IPS-20b (cell line): ENCODE results near the gene CACNG3.
"Not testable (repeated sequence)": the region's sequence is repeated elsewhere in the genome, so short reads cannot be mapped to it uniquely, and the experiment has no call there.

Experiments used
- H3K27ac ChIP-seq: one replicate; pipeline ENCODE4 v1.5.1; 2013; ENCODE audit warnings: low read length
- H3K27me3 ChIP-seq: 2 replicates; pipeline ENCODE4 v1.6.1; 2013; ENCODE audit warnings: mild to moderate bottlenecking, low read length, inconsistent platforms; ENCODE audit not compliant: insufficient read depth
- H3K36me3 ChIP-seq: 2 replicates; pipeline ENCODE4 v1.6.1; 2013; ENCODE audit warnings: low read depth, mild to moderate bottlenecking, inconsistent platforms, low read length, moderate library complexity; ENCODE audit not compliant: insufficient read depth
- H3K4me1 ChIP-seq: 2 replicates; pipeline ENCODE4 v1.6.1; 2013; ENCODE audit warnings: mild to moderate bottlenecking, control low read depth, inconsistent platforms, low read length, moderate library complexity; ENCODE audit not compliant: insufficient read depth
- H3K4me3 ChIP-seq: 2 replicates; pipeline ENCODE4 v1.5.1; 2013; ENCODE audit warnings: mild to moderate bottlenecking, low read length, inconsistent platforms
- H3K9ac ChIP-seq: 2 replicates; pipeline ENCODE4 v1.6.1; 2013; ENCODE audit warnings: low read depth, mild to moderate bottlenecking, inconsistent platforms, low read length, moderate library complexity
- H3K9me3 ChIP-seq: 2 replicates; pipeline ENCODE4 v1.6.1; 2013; ENCODE audit warnings: mild to moderate bottlenecking, low read depth, low read length, inconsistent platforms; ENCODE audit not compliant: insufficient read depth

CACNG3 gene

GRCh38 chr16:24281466-24281865 is 25.3 kb downstream of the CACNG3 start:
- H3K27ac ChIP-seq, result no peak overlapping the region
- H3K36me3 ChIP-seq, result no peaks in the 10 kb centered on the region
- no peaks in the 10 kb centered on the region for H3K4me1 ChIP-seq
- no peak overlapping the region for H3K9ac ChIP-seq
- H3K4me3 ChIP-seq, result no peak overlapping the region
- no peaks in the 10 kb centered on the region for H3K9me3 ChIP-seq
- H3K27me3 ChIP-seq, result no peaks in the 10 kb centered on the region

GRCh38 chr16:24282141-24282540 is 26.0 kb downstream of the CACNG3 start:
- Histone ChIP-seq H3K27ac (no peak overlapping the region), H3K4me1 (no peaks in the 10 kb centered on the region), H3K9ac (no peak overlapping the region), H3K4me3 (no peak overlapping the region), H3K9me3 (no peaks in the 10 kb centered on the region), H3K36me3 (no peaks in the 10 kb centered on the region), H3K27me3 (no peaks in the 10 kb centered on the region)

- H3K4me1 ChIP-seq, result no peaks in the 10 kb centered on the region
- no peak overlapping the region for H3K4me3 ChIP-seq
- H3K9ac ChIP-seq, result no peak overlapping the region
- H3K9me3 ChIP-seq, result no peaks in the 10 kb centered on the region
- no peaks in the 10 kb centered on the region for H3K36me3 ChIP-seq
- no peak overlapping the region for H3K27ac ChIP-seq
- H3K27me3 ChIP-seq, result peaks cover 4% of the 10 kb centered on the region; the same call in 1 of the 2 replicates
These were observed 30.7 kb downstream of the CACNG3 start for GRCh38 chr16:24286741-24287405.

GRCh38 chr16:24288516-24288915 is 32.4 kb downstream of the CACNG3 start:
- Histone ChIP-seq H3K9me3 (no peaks in the 10 kb centered on the region), H3K4me1 (no peaks in the 10 kb centered on the region), H3K27me3 (peaks cover 8% of the 10 kb centered on the region; the same call in 1 of the 2 replicates), H3K27ac (no peak overlapping the region), H3K9ac (no peak overlapping the region), H3K4me3 (no peak overlapping the region), H3K36me3 (no peaks in the 10 kb centered on the region)

GRCh38 chr16:24289166-24289700 is 33.1 kb downstream of the CACNG3 start:
- Histone ChIP-seq H3K27ac (no peak overlapping the region), H3K9me3 (no peaks in the 10 kb centered on the region), H3K36me3 (no peaks in the 10 kb centered on the region), H3K9ac (no peak overlapping the region), H3K27me3 (peaks cover 8% of the 10 kb centered on the region; the same call in 1 of the 2 replicates), H3K4me1 (no peaks in the 10 kb centered on the region), H3K4me3 (no peak overlapping the region)

- no peak overlapping the region for H3K27ac ChIP-seq
- H3K36me3 ChIP-seq, result no peaks in the 10 kb centered on the region
- H3K27me3 ChIP-seq, result peaks cover 8% of the 10 kb centered on the region; the same call in 1 of the 2 replicates
- H3K9me3 ChIP-seq, result no peaks in the 10 kb centered on the region
- no peaks in the 10 kb centered on the region for H3K4me1 ChIP-seq
- no peak overlapping the region for H3K9ac ChIP-seq
- no peak overlapping the region for H3K4me3 ChIP-seq
These were observed 35.8 kb downstream of the CACNG3 start for GRCh38 chr16:24291932-24292331.

GRCh38 chr16:24294131-24294530 is 38.0 kb downstream of the CACNG3 start:
- Histone ChIP-seq H3K27me3 (peaks cover 8% of the 10 kb centered on the region; the same call in 1 of the 2 replicates), H3K36me3 (no peaks in the 10 kb centered on the region), H3K4me1 (no peaks in the 10 kb centered on the region), H3K9ac (no peak overlapping the region), H3K4me3 (no peak overlapping the region), H3K9me3 (no peaks in the 10 kb centered on the region), H3K27ac (no peak overlapping the region)

- no peak overlapping the region for H3K4me3 ChIP-seq
- no peaks in the 10 kb centered on the region for H3K36me3 ChIP-seq
- H3K4me1 ChIP-seq, result no peaks in the 10 kb centered on the region
- H3K9ac ChIP-seq, result no peak overlapping the region
- H3K9me3 ChIP-seq, result no peaks in the 10 kb centered on the region
- H3K27me3 ChIP-seq, result 0 out of 2 replicates have a peak, but pooled peaks cover 3% of the 10 kb centered on the region
- H3K27ac ChIP-seq, result no peak overlapping the region
These were observed 41.2 kb downstream of the CACNG3 start for GRCh38 chr16:24297375-24297774.

- Histone ChIP-seq H3K36me3 (no peaks in the 10 kb centered on the region), H3K9me3 (no peaks in the 10 kb centered on the region), H3K4me3 (no peak overlapping the region), H3K27ac (no peak overlapping the region), H3K27me3 (no peaks in the 10 kb centered on the region), H3K9ac (no peak overlapping the region), H3K4me1 (no peaks in the 10 kb centered on the region)
These were observed 42.5 kb downstream of the CACNG3 start for GRCh38 chr16:24298548-24299167.

GRCh38 chr16:24300750-24301149 is 44.6 kb downstream of the CACNG3 start:
- not testable (repeated sequence) for H3K9ac ChIP-seq, H3K4me1 ChIP-seq, H3K27me3 ChIP-seq, H3K9me3 ChIP-seq, H3K4me3 ChIP-seq, H3K27ac ChIP-seq, H3K36me3 ChIP-seq

- H3K27me3 ChIP-seq, result no peaks in the 10 kb centered on the region
- no peaks in the 10 kb centered on the region for H3K9me3 ChIP-seq
- H3K36me3 ChIP-seq, result no peaks in the 10 kb centered on the region
- H3K4me3 ChIP-seq, result no peak overlapping the region
- no peaks in the 10 kb centered on the region for H3K4me1 ChIP-seq
- no peak overlapping the region for H3K9ac ChIP-seq
- no peak overlapping the region for H3K27ac ChIP-seq
These were observed 46.5 kb downstream of the CACNG3 start for GRCh38 chr16:24302636-24303035.

- H3K4me3 ChIP-seq, result no peak overlapping the region
- H3K4me1 ChIP-seq, result no peaks in the 10 kb centered on the region
- H3K27me3 ChIP-seq, result no peaks in the 10 kb centered on the region
- no peak overlapping the region for H3K27ac ChIP-seq
- H3K9ac ChIP-seq, result no peak overlapping the region
- no peaks in the 10 kb centered on the region for H3K9me3 ChIP-seq
- H3K36me3 ChIP-seq, result no peaks in the 10 kb centered on the region
These were observed 52.1 kb downstream of the CACNG3 start for GRCh38 chr16:24308200-24308599.
